ENCODE results near the gene AUTS2. TPM values are rescaled to one million over a fixed set of nuclear protein-coding genes. Genes with fewer than 3 reads are reported as not detected.

AUTS2 gene
- total RNA-seq, 6 experiments from 2014 or later, result 10.4 to 32.0 (median 19.3) TPM

DNA sequence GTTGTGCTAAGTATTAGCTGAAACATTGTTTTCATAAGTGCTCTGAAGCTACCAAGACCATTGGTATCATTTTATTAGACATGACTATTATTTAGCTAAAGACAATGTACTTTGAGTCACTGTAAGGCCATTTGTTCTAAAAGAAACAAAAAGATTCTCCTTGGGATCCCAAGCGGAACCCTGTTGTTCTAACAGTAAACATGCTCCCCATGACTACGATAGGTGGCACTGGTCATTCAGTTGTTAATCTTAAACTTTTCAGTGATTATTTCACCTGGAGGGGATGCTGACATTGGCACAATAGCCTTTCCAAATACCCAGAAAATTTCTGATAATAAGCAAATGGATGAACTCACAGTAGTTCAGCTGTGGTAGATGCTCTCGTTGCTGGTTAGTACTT, 715.0 kb downstream of the AUTS2 start:
- DNase-seq, result no peak
- intact Hi-C loops (cut with DNase I), result no loop called here

DNA sequence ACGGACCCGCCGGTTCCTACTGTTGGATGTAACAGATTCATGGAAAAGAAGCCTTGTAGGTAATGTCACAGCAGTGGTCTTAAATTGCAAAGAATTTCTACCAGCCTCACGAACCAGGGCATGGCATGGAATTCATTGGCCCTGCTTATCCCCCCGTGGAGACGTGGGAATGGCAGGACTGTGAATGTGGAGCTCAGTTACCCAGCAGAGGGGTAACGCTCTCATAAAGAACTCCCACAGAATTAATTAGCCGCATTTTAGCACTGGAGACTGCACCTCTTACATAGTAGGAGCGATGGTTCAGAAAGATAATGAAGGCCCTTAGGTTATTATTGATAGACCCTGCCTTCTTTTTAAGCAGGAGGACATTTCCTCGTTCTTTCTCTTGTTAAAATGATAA, 715.4 kb downstream of the AUTS2 start:
- no peak overlapping the region for H3K4me3 ChIP-seq
- no peak overlapping the region for H3K27ac ChIP-seq
- no peaks in the 10 kb centered on the region for H3K27me3 ChIP-seq
- intact Hi-C loops (cut with DNase I), result no loop called here
- DNase-seq (no peak), ATAC-seq (no peak)
- WGBS (ENCODE audit: insufficient coverage, low coverage, low lambda C conversion rate, missing lambda C conversion rate), result 91% methylated on average over 10 of the region's 10 CpGs
- no peaks in the 10 kb centered on the region for H3K9me3 ChIP-seq
- TF ChIP-seq, protein P1, sequence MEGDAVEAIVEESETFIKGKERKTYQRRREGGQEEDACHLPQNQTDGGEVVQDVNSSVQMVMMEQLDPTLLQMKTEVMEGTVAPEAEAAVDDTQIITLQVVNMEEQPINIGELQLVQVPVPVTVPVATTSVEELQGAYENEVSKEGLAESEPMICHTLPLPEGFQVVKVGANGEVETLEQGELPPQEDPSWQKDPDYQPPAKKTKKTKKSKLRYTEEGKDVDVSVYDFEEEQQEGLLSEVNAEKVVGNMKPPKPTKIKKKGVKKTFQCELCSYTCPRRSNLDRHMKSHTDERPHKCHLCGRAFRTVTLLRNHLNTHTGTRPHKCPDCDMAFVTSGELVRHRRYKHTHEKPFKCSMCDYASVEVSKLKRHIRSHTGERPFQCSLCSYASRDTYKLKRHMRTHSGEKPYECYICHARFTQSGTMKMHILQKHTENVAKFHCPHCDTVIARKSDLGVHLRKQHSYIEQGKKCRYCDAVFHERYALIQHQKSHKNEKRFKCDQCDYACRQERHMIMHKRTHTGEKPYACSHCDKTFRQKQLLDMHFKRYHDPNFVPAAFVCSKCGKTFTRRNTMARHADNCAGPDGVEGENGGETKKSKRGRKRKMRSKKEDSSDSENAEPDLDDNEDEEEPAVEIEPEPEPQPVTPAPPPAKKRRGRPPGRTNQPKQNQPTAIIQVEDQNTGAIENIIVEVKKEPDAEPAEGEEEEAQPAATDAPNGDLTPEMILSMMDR (IDR thresholded peaks at IDR 0.05), result no peak
- no peak for TF ChIP-seq POLR2A (IDR thresholded peaks at IDR 0.05)
- H3K4me1 ChIP-seq, result no peaks in the 10 kb centered on the region
- no peaks in the 10 kb centered on the region for H3K36me3 ChIP-seq

More for the DNA sequence above, 715.0 kb downstream of the AUTS2 start:
- no peak overlapping the region for H3K27ac ChIP-seq
- H3K4me1 ChIP-seq, result no peaks in the 10 kb centered on the region
- H3K27me3 ChIP-seq, result no peaks in the 10 kb centered on the region
- no peaks in the 10 kb centered on the region for H3K36me3 ChIP-seq
- no peak for ATAC-seq
- WGBS (ENCODE audit: insufficient coverage, low coverage, low lambda C conversion rate, missing lambda C conversion rate), result 84% methylated on average over 3 of the region's 3 CpGs
- no peak overlapping the region for H3K4me3 ChIP-seq
- TF ChIP-seq POLR2A (IDR thresholded peaks at IDR 0.05), result no peak
- TF ChIP-seq, protein P1 (IDR thresholded peaks at IDR 0.05), result no peak
- no peaks in the 10 kb centered on the region for H3K9me3 ChIP-seq

DNA sequence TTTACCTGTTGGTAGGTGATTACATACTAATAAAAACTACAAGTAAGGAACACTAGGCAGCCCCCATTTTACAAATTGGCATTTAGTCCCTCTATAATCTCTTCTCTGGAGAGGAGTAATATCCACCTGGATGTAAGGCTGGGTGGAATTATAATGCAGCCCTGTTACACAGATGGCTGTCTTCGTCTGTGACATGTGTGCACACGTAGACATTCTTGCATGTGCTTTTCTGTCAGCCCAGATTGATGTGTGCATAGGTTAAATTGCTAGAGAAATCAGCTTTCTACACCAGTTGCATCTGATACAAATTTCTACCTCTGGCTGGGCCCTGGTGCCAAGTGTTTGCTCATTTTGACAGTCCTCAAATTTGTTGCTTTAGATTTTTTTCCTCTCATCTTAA, 715.9 kb downstream of the AUTS2 start:
- WGBS (ENCODE audit: insufficient coverage, low coverage, low lambda C conversion rate, missing lambda C conversion rate), result 86% methylated on average over 2 of the region's 2 CpGs
- H3K9me3 ChIP-seq, result no peaks in the 10 kb centered on the region
- no peaks in the 10 kb centered on the region for H3K27me3 ChIP-seq
- intact Hi-C loops (cut with DNase I), result no loop called here
- no peak for ATAC-seq
- no peaks in the 10 kb centered on the region for H3K36me3 ChIP-seq
- DNase-seq, result no peak
- no peak overlapping the region for H3K4me3 ChIP-seq
- no peaks in the 10 kb centered on the region for H3K4me1 ChIP-seq
- no peak overlapping the region for H3K27ac ChIP-seq
- TF ChIP-seq, protein P1 (IDR thresholded peaks at IDR 0.05), result no peak
- no peak for TF ChIP-seq POLR2A (IDR thresholded peaks at IDR 0.05)

DNA sequence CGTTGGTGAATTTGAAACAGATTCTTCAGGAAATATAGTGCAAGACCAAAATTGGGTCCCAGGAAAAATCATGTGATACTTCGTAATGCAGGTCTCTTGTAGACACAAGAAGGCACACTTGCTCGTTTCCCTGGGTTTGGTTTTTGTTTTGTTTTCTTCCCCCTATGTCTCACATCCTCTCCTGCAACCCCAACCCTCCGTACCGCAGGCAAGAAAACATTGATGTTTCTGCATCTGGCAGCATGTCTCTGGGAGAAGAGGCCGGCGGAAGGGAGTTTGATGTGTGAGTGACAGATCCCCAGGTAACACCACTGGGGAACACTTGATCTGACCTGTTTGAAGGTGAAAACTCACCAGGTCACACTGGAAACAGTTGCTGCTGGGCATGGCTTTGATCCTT, 718.5 kb downstream of the AUTS2 start:
- 78% methylated on average over 6 of the region's 7 CpGs for WGBS (ENCODE audit: insufficient coverage, low coverage, low lambda C conversion rate, missing lambda C conversion rate)
- intact Hi-C loops (cut with DNase I), result no loop called here

More for the DNA sequence above, 718.5 kb downstream of the AUTS2 start:
- no peaks in the 10 kb centered on the region for H3K36me3 ChIP-seq
- DNase-seq, result no peak
- no peaks in the 10 kb centered on the region for H3K4me1 ChIP-seq
- TF ChIP-seq, protein P1 (IDR thresholded peaks at IDR 0.05), result no peak
- TF ChIP-seq POLR2A (IDR thresholded peaks at IDR 0.05), result no peak
- H3K9me3 ChIP-seq, result no peaks in the 10 kb centered on the region
- H3K4me3 ChIP-seq, result no peak overlapping the region
- H3K27ac ChIP-seq, result no peak overlapping the region
- H3K27me3 ChIP-seq, result no peaks in the 10 kb centered on the region
- no peak for ATAC-seq
